Activated naive CD4-positive, alpha-beta T cell treated with anti-CD3 and anti-CD28 coated beads, Interleukin-2, amount 10 ng/mL, durations not matched to agents 7 days and 5 days (primary cell): ENCODE data around the gene NOTCH4.

Experiments
- CTCF ChIA-PET: fragments of 350-600 bp; sonication (Branson Sonifier 250); formaldehyde crosslinking; loops from one replicate; lab custom pipeline; 2021; ENCODE audit warnings: antibody characterized with exemption; lab: Charles Lee
- DNase-seq: peaks from one replicate; pipeline ENCODE4 v3.0.0-alpha.2; 2020
- H3K27ac Mint-ChIP-seq: one replicate; pipeline ENCODE4 v1.8.0; 2021; ENCODE audit warnings: mild to moderate bottlenecking, moderate library complexity, mixed read lengths
- H3K27me3 Mint-ChIP-seq: one replicate; pipeline ENCODE4 v1.8.0; 2021; ENCODE audit warnings: mild to moderate bottlenecking, mixed read lengths
- H3K36me3 Mint-ChIP-seq: one replicate; pipeline ENCODE4 v1.8.0; 2021; ENCODE audit warnings: mixed read lengths
- H3K4me1 Mint-ChIP-seq: one replicate; pipeline ENCODE4 v1.8.0; 2021; ENCODE audit warnings: mixed read lengths
- H3K4me3 Mint-ChIP-seq: one replicate; pipeline ENCODE4 v1.8.0; 2021; ENCODE audit warnings: mild to moderate bottlenecking, moderate library complexity, mixed read lengths
- H3K9me3 Mint-ChIP-seq: one replicate; pipeline ENCODE4 v1.8.0; 2021; ENCODE audit warnings: mixed read lengths

The NOTCH4 gene

DNA sequence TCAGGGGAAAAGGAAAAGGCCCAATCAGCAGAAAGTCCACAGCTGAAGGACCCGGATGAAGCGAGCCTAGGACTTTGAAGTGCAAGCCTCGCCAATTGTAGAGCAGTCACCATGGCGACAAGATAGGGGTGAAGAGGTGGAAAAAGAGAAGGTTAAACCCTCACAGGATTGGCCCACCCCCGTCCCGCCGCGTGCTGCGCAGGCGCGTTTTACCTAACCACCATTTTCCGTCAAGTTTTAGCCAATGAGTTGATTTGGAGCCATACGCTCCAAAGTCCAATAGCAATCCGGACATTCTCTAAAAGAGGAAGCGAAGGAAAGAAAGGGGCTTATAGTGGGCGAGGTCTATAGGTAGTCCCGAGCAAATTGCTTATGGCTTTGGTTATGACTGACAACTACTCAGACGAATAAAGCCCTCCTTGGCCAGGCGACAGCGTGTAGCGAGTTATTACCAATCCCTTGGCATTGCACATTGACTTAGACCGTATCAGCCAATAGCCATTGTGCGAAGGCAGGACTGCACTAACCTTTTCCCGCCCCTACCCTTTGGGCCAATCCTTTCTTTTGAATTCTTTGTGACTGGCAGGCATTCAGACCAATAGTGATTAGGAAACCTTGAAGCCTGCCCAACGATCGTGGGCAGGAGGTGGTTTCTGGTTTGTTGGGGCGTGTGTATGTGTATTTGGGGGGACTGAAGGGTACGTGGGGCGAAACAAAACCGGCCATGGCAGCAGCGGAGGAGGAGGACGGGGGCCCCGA lies 45.9 kb downstream of the NOTCH4 start, which contains the start of gene RNF5:
TSS of gene RNF5 (plus strand) at position 618 of the 759 bp plus-strand sequence. CDS start at position 725, 107 bp downstream.
- DNase-seq: peak; percentile 97
- H3K36me3 Mint-ChIP-seq: peaks cover 24% of the 10 kb centered on the region
- H3K27me3 Mint-ChIP-seq: no peaks in the 10 kb centered on the region
- H3K27ac Mint-ChIP-seq: peak within 1 kb of the TSS; percentile 92
- H3K4me1 Mint-ChIP-seq: peaks cover 71% of the 10 kb centered on the region
- H3K4me3 Mint-ChIP-seq: peak within 1 kb of the TSS; percentile 85
- CTCF ChIA-PET: interaction anchor here (0.7 to 1.8 kb wide), 4 partner anchors 13 to 18 kb away, joined by 3 to 9 read pairs (median 5); partner anchors contain the start of gene GPSM3
- H3K9me3 Mint-ChIP-seq: no peaks in the 10 kb centered on the region

DNA sequence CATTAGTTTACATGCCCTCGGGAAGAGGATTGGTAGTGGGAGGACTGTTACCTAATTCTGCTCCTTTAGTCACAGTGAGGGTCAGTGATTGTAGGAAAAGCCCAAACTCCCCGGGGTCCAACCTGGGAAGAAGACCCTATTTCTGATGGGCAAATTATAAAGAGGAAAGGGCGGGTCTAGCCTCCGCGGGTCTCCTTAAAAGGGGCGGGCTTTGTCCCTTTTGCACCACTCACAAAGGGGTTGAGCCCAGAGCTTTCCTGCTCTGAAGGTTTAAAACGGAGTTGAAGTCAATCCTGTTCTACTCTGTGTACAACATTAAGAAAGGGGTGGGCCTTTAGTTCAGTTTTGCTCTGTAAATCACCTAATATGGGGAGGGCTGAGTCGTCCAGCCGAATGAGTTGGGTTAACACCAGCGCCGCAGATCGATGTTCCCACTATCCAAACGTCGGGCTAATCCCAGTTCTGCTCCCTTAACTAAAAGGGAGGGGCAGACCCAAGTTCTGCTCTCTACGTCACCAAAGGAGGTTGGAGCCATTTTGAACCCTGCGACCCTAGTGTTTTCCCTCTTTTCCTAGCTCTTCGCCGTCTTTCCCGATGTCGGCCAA lies 46.6 kb downstream of the NOTCH4 start:
- CTCF ChIA-PET: interaction anchor here (0.7 to 1.8 kb wide), 3 partner anchors 14 to 18 kb away, joined by 3 to 9 read pairs (median 5); partner anchors contain the start of gene GPSM3
- H3K9me3 Mint-ChIP-seq: no peaks in the 10 kb centered on the region
- H3K4me3 Mint-ChIP-seq: peak overlapping the region; percentile 85
- H3K27me3 Mint-ChIP-seq: no peaks in the 10 kb centered on the region
- peaks cover 73% of the 10 kb centered on the region for H3K4me1 Mint-ChIP-seq
- peak overlapping the region; percentile 92 for H3K27ac Mint-ChIP-seq
- H3K36me3 Mint-ChIP-seq: peaks cover 21% of the 10 kb centered on the region
- peak; percentile 65 for DNase-seq

- Mint-ChIP-seq H3K4me3 (peak overlapping the region; percentile 85), H3K9me3 (no peaks in the 10 kb centered on the region), H3K27me3 (no peaks in the 10 kb centered on the region), H3K4me1 (peaks cover 73% of the 10 kb centered on the region), H3K27ac (peak overlapping the region; percentile 92), H3K36me3 (peaks cover 21% of the 10 kb centered on the region)
- no peak for DNase-seq
- CTCF ChIA-PET: interaction anchor here (1.3 to 1.8 kb wide), 2 partner anchors 14 to 19 kb away, joined by 5 to 9 read pairs; no protein-coding TSS in a partner anchor
Observed at GRCh38 chr6:32176476-32177182, 47.2 kb downstream of the NOTCH4 start.

DNA sequence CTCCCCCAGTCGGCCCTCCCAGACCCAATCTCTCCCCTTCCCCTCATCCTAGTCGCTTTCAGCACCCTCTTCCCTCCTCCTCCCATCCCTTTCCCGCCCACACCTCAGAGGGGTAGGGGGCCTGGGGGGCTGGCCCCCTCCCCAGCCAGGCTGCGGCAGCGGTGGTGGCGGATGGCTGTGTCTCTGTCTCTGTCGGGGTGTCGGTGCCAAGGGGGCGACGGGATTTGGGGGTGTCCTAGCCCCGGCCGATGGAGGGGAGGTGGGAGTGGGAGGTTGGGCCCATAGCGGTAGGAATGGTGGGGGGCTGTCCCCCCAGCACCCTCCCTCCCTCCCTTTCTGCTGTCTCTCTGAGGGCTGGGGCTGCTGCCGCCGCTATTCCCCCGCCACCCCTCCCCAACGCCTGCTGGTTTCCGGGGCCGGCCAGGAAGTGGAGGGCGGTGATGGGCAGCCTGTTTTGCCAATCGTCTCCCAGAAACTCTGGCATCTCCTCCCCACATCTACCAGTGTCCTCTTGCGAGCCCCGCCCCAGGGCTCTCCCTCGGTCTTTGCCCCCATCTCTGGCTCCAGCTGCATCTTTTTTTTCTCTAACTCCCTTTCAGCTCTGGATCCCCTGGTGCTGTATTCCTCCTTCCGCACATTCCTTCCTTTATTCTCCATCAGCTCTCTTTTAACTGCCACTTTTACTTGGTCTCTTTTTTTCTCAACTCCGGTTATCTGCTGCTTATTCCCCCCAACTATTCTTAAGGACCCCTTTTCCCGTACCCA lies 48.0 kb downstream of the NOTCH4 start, which contains the start of gene AGPAT1:
TSS of gene AGPAT1 (minus strand) at position 374 of the 765 bp plus-strand sequence. CDS start 4,588 bp downstream, outside the sequence.
- CTCF ChIA-PET: no interaction called here

DNA sequence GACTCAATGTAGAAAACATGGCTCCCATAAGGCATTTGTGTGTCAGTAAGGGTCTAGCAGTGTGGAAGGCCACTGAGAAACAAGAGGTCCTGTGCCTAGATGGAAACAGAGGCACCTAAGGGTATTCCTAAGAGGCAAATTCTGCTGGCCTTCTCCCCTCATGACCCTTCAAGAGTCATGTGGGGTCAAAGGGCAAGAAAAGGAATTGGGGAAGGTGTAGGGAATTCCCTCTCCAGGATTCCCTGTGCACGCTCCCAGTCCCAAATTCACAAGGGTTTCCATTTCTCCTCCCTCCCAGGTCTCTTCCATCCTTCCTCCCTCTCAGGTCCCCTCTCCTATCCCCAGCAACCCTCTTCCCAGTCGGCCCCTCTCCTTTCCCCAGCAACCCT lies 48.6 kb downstream of the NOTCH4 start:
- Mint-ChIP-seq H3K27ac (no peak overlapping the region), H3K27me3 (no peaks in the 10 kb centered on the region), H3K9me3 (no peaks in the 10 kb centered on the region), H3K4me1 (peaks cover 64% of the 10 kb centered on the region), H3K4me3 (peak overlapping the region; percentile 85), H3K36me3 (peaks cover 24% of the 10 kb centered on the region)
- CTCF ChIA-PET: no interaction called here
- no peak for DNase-seq

More for the DNA sequence above, 48.0 kb downstream of the NOTCH4 start, which contains the start of gene AGPAT1:
- Mint-ChIP-seq H3K27me3 (no peaks in the 10 kb centered on the region), H3K27ac (peak within 1 kb of the TSS; percentile 92), H3K9me3 (no peaks in the 10 kb centered on the region), H3K36me3 (peaks cover 24% of the 10 kb centered on the region), H3K4me3 (peak within 1 kb of the TSS; percentile 85), H3K4me1 (peaks cover 70% of the 10 kb centered on the region)
- DNase-seq: peak; percentile 98

- Mint-ChIP-seq H3K9me3 (no peaks in the 10 kb centered on the region), H3K27me3 (no peaks in the 10 kb centered on the region), H3K4me1 (peaks cover 55% of the 10 kb centered on the region), H3K4me3 (peak overlapping the region; percentile 85), H3K36me3 (peaks cover 30% of the 10 kb centered on the region), H3K27ac (no peak overlapping the region)
- CTCF ChIA-PET: no interaction called here
- no peak for DNase-seq
Observed at GRCh38 chr6:32174416-32174815, 49.5 kb downstream of the NOTCH4 start.

- CTCF ChIA-PET: no interaction called here
- DNase-seq: no peak
- H3K4me3 Mint-ChIP-seq: no peak overlapping the region
- no peaks in the 10 kb centered on the region for H3K9me3 Mint-ChIP-seq
- H3K27ac Mint-ChIP-seq: peak overlapping the region; percentile 46
- H3K4me1 Mint-ChIP-seq: peaks cover 45% of the 10 kb centered on the region
- no peaks in the 10 kb centered on the region for H3K27me3 Mint-ChIP-seq
- H3K36me3 Mint-ChIP-seq: peaks cover 28% of the 10 kb centered on the region
Observed at GRCh38 chr6:32173051-32173727, 50.7 kb downstream of the NOTCH4 start.

DNA sequence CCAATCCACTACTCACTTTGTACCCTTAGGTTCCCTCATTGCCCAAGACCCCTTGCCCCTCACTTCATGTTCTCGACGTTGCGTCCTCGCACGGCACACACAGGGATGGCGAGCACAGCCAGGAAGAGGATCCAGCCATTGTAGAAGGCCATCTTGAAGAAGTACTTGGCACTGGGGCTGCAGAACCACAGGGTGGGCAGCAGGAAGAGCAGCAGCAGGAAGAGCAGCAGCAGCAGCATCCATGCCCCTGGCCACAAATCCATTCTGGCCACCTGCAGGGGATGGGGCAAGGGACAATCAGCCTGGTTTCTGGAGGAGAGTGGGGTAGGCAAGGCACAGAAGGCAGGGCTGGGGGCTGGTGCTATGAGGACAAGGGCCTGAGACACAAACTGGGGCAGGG lies 52.6 kb downstream of the NOTCH4 start:
- no peak for DNase-seq
- Mint-ChIP-seq H3K27me3 (no peaks in the 10 kb centered on the region), H3K4me3 (no peak overlapping the region)

DNA sequence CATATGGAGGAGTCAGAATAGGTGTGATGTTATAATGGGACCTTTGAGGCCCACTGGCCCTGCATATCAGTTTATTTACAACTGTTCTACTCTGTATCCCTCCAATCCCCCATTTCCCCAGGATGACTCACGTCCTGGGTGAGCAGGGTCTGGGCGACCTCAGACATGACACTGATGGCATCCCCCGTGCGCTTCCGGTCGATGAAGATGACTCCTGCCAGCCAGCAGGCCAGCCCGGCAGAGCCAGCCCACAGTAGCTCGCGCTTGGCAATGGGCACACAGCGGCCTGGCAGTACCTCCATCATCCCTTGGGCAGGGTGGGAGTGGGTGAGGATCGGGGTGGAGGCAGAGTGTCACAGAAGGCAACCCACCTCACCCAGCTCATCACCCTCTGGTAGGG lies 53.6 kb downstream of the NOTCH4 start:
- no peaks in the 10 kb centered on the region for H3K9me3 Mint-ChIP-seq
- CTCF ChIA-PET: no interaction called here
- H3K27ac Mint-ChIP-seq: no peak overlapping the region
- no peaks in the 10 kb centered on the region for H3K27me3 Mint-ChIP-seq
- peaks cover 36% of the 10 kb centered on the region for H3K36me3 Mint-ChIP-seq
- H3K4me1 Mint-ChIP-seq: peaks cover 27% of the 10 kb centered on the region
- DNase-seq: no peak
- H3K4me3 Mint-ChIP-seq: no peak overlapping the region

More for the DNA sequence above, 52.6 kb downstream of the NOTCH4 start:
- H3K9me3 Mint-ChIP-seq: no peaks in the 10 kb centered on the region
- peaks cover 36% of the 10 kb centered on the region for H3K36me3 Mint-ChIP-seq
- peaks cover 31% of the 10 kb centered on the region for H3K4me1 Mint-ChIP-seq
- H3K27ac Mint-ChIP-seq: peak overlapping the region; percentile 39
- CTCF ChIA-PET: interaction anchor here (1.1 kb wide), 1 partner anchor 24 kb away, joined by 3 read pairs; no protein-coding TSS in a partner anchor

DNA sequence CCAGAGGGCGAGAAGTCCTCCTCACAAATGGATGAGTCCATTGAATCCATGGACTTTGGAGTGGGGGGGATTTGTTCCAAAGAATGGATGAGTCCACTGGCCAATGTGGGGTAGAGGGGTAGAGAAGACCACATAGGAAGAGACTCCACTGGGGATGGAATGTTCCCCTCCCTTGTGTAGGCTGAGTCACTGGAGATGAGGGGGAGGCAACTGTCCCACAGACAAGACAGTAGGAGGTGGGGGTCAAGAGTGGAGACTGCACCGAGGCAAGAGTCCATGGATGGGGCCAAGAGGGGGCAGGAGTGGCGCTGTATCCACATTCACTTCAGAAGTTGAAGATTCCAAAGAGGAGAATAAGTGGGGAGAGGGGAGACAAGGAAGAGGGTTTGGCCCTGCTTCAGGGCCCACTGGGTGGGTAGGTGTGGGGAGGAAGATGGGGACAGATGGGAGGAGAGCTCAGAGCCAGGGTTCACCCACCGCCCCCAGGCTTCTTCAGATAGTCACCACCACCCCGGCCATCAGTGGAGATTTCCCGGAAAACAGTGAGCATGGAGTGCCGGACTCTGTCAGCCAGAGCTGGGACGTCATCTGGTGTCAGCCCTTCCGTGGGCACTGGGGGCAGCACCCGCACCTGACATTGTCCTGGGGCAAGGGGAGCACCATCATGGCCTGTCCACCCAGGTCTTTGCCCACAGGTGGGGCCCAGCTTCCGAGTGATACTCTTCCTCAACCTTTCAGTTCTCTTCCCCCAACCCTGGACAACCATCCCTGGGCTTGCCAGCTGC lies 54.9 kb downstream of the NOTCH4 start:
- CTCF ChIA-PET: no interaction called here
- H3K4me1 Mint-ChIP-seq: peaks cover 16% of the 10 kb centered on the region
- no peaks in the 10 kb centered on the region for H3K9me3 Mint-ChIP-seq
- H3K27me3 Mint-ChIP-seq: no peaks in the 10 kb centered on the region
- DNase-seq: no peak
- peaks cover 36% of the 10 kb centered on the region for H3K36me3 Mint-ChIP-seq
- no peak overlapping the region for H3K4me3 Mint-ChIP-seq
- no peak overlapping the region for H3K27ac Mint-ChIP-seq

- H3K9me3 Mint-ChIP-seq: no peaks in the 10 kb centered on the region
- H3K4me3 Mint-ChIP-seq: no peak overlapping the region
- H3K27me3 Mint-ChIP-seq: no peaks in the 10 kb centered on the region
- DNase-seq: no peak
- H3K27ac Mint-ChIP-seq: no peak overlapping the region
- CTCF ChIA-PET: no interaction called here
- peaks cover 36% of the 10 kb centered on the region for H3K36me3 Mint-ChIP-seq
- H3K4me1 Mint-ChIP-seq: peaks cover 10% of the 10 kb centered on the region
Observed at GRCh38 chr6:32168350-32168749, 55.5 kb downstream of the NOTCH4 start.

GRCh38 chr6:32167761-32168262 lies 56.1 kb downstream of the NOTCH4 start:
- CTCF ChIA-PET: no interaction called here
- Mint-ChIP-seq H3K27ac (no peak overlapping the region), H3K4me1 (peaks cover 4% of the 10 kb centered on the region), H3K4me3 (no peak overlapping the region), H3K27me3 (no peaks in the 10 kb centered on the region), H3K36me3 (peaks cover 37% of the 10 kb centered on the region), H3K9me3 (no peaks in the 10 kb centered on the region)
- no peak for DNase-seq
